Caco-2 (cell line): ENCODE data around the gene ASB3. TPM values are rescaled to one million over a fixed set of nuclear protein-coding genes. Genes with fewer than 3 reads are reported as not detected.

Source experiments
- BruUV-seq: library from RNA; stranded (reverse); fragments of 400-500 nt; replicated peaks from 2 replicates; lab custom pipeline; 2021; lab: Mats Ljungman, UMichigan
- CTCF ChIA-PET: fragments of 300-600 bp; sonication (Branson Sonifier 250); formaldehyde crosslinking; loops from one replicate; lab custom pipeline; 2022; ENCODE audit warnings: antibody characterized with exemption; lab: Charles Lee
- POLR2A ChIA-PET: fragments of 300-600 bp; sonication (Branson Sonifier 250); formaldehyde crosslinking; loops from one replicate; lab custom pipeline; 2022; ENCODE audit warnings: antibody characterized with exemption; lab: Charles Lee
- DNase-seq, 2 experiments: peaks; one replicate each; pipeline versions ENCODE4 v3.0.0 to v3.0.0-alpha.2; 2020 to 2022
- H3K27me3 ChIP-seq: replicated peaks from 2 replicates; pipeline ENCODE4 v1.6.0; 2011; ENCODE audit warnings: low read length; ENCODE audit not compliant: control insufficient read depth, insufficient read depth
- H3K36me3 ChIP-seq: 2 replicates; pipeline ENCODE4 v1.5.1; 2011; ENCODE audit warnings: low read length; ENCODE audit not compliant: control insufficient read depth, insufficient read depth
- H3K4me1 ChIP-seq: fragments of 250-450 bp; sonication (Bioruptor Pico); 2 replicates; pipeline ENCODE4 v1.5.1; 2020; ENCODE audit warnings: mild to moderate bottlenecking
- H3K4me3 ChIP-seq: 2 replicates; pipeline ENCODE4 v1.5.1; 2011; ENCODE audit warnings: low read depth, mild to moderate bottlenecking, control low read depth, low read length
- H3K9me3 ChIP-seq: fragments of 250-450 bp; sonication (Bioruptor Pico); 2 replicates; pipeline ENCODE4 v1.5.1; 2020; ENCODE audit warnings: mild to moderate bottlenecking, moderate library complexity
- H3K27ac Mint-ChIP-seq: one replicate; pipeline ENCODE4 v1.8.0; 2022; ENCODE audit warnings: mixed read lengths; ENCODE audit not compliant: unreplicated experiment
- H3K27me3 Mint-ChIP-seq: one replicate; pipeline ENCODE4 v1.8.0; 2022; ENCODE audit warnings: mixed read lengths; ENCODE audit not compliant: insufficient read depth, unreplicated experiment
- H3K36me3 Mint-ChIP-seq: one replicate; pipeline ENCODE4 v1.8.0; 2022; ENCODE audit warnings: mild to moderate bottlenecking, mixed read lengths; ENCODE audit not compliant: insufficient read depth, unreplicated experiment
- H3K4me1 Mint-ChIP-seq: one replicate; pipeline ENCODE4 v1.8.0; 2022; ENCODE audit warnings: low read depth, mixed read lengths; ENCODE audit not compliant: unreplicated experiment
- H3K4me3 Mint-ChIP-seq: one replicate; pipeline ENCODE4 v1.8.0; 2022; ENCODE audit warnings: mild to moderate bottlenecking, moderate library complexity, mixed read lengths; ENCODE audit not compliant: unreplicated experiment
- H3K9me3 Mint-ChIP-seq: one replicate; pipeline ENCODE4 v1.8.0; 2022; ENCODE audit warnings: mixed read lengths; ENCODE audit not compliant: unreplicated experiment
- intact Hi-C: fragments of 100-400 bp; cut with micrococcal nuclease; formaldehyde crosslinking; loops from one replicate; pipeline ENCODE4 v1.10.0; 2022; ENCODE audit not compliant: unreplicated experiment
- total RNA-seq: library from RNA; stranded (reverse); gene quantifications from 2 replicates; pipeline ENCODE4 v1.2.3, GENCODE V29; 2022
- TF ChIP-seq, protein P1 (sequence below), 2 experiments: fragments of 200-600 bp in 1 of 2; IDR thresholded peaks; 1 replicate in 1 of 2; 2 replicates in 1 of 2; pipeline versions ENCODE4 v1.5.1 to v1.8.0; 2011 to 2022; ENCODE audit warnings: antibody characterized with exemption in 1 of 2, control low read depth in 1 of 2, inconsistent platforms in 1 of 2, low read depth in 1 of 2, low read length in 1 of 2, mild to moderate bottlenecking in 1 of 2, moderate library complexity in 1 of 2; ENCODE audit not compliant: insufficient read depth in 1 of 2, severe bottlenecking in 1 of 2, unreplicated experiment in 1 of 2

ASB3 gene
- total RNA-seq, 1 experiment from 2014 or later, result 12.9 TPM

DNA sequence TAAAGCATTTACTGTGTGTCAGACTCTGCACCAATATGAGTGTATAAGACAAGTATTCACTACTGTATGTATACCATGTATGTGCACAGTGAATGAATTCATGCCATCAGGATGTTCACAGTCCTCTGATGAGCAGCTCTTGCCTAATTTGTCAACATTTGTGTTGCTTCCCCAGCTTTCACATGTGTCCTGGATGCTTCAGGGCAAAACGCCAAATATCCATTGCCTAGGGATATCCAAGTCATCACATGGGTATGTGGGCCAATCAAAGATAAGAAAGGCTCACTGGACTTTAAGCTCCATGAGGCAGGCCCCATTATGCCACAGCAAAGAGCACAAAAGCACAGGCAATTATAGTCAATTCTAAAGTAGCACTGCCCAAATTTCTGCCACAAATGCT, 153.3 kb downstream of the ASB3 start:
- Histone ChIP-seq H3K36me3 (no peaks in the 10 kb centered on the region), H3K4me1 (no peaks in the 10 kb centered on the region), H3K4me3 (no peak overlapping the region), H3K27me3 (no peaks in the 10 kb centered on the region), H3K9me3 (no peaks in the 10 kb centered on the region)
- no peaks in the 10 kb centered on the region for H3K36me3 Mint-ChIP-seq
- intact Hi-C loops, result no loop called here
- H3K9me3 Mint-ChIP-seq, result no peaks in the 10 kb centered on the region
- CTCF ChIA-PET, result no interaction called here
- no peak overlapping the region for H3K4me3 Mint-ChIP-seq
- no peak for DNase-seq
- H3K27ac Mint-ChIP-seq, result no peak overlapping the region
- POLR2A ChIA-PET, result no interaction called here
- BruUV-seq, result no TSS peak
- H3K27me3 Mint-ChIP-seq, result peaks cover 5% of the 10 kb centered on the region
- no peaks in the 10 kb centered on the region for H3K4me1 Mint-ChIP-seq
- TF ChIP-seq, protein P1, sequence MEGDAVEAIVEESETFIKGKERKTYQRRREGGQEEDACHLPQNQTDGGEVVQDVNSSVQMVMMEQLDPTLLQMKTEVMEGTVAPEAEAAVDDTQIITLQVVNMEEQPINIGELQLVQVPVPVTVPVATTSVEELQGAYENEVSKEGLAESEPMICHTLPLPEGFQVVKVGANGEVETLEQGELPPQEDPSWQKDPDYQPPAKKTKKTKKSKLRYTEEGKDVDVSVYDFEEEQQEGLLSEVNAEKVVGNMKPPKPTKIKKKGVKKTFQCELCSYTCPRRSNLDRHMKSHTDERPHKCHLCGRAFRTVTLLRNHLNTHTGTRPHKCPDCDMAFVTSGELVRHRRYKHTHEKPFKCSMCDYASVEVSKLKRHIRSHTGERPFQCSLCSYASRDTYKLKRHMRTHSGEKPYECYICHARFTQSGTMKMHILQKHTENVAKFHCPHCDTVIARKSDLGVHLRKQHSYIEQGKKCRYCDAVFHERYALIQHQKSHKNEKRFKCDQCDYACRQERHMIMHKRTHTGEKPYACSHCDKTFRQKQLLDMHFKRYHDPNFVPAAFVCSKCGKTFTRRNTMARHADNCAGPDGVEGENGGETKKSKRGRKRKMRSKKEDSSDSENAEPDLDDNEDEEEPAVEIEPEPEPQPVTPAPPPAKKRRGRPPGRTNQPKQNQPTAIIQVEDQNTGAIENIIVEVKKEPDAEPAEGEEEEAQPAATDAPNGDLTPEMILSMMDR (IDR thresholded peaks at IDR 0.05; ENCODE audit: insufficient read depth in 1 of 2, low read depth in 1 of 2, low read length in 1 of 2, severe bottlenecking in 1 of 2, unreplicated experiment in 1 of 2), result no peak

- ChIA-PET POLR2A (no interaction called here), CTCF (no interaction called here)
- TF ChIP-seq, protein P1 (IDR thresholded peaks at IDR 0.05; ENCODE audit: insufficient read depth in 1 of 2, low read depth in 1 of 2, low read length in 1 of 2, severe bottlenecking in 1 of 2, unreplicated experiment in 1 of 2), result no peak
- Mint-ChIP-seq H3K36me3 (no peaks in the 10 kb centered on the region), H3K4me1 (no peaks in the 10 kb centered on the region), H3K9me3 (no peaks in the 10 kb centered on the region), H3K4me3 (no peak overlapping the region), H3K27ac (no peak overlapping the region), H3K27me3 (peaks cover 5% of the 10 kb centered on the region)
- no TSS peak for BruUV-seq
- intact Hi-C loops, result no loop called here
- H3K9me3 ChIP-seq, result no peaks in the 10 kb centered on the region
- H3K4me3 ChIP-seq, result no peak overlapping the region
- no peaks in the 10 kb centered on the region for H3K36me3 ChIP-seq
- H3K4me1 ChIP-seq, result no peaks in the 10 kb centered on the region
- H3K27me3 ChIP-seq, result no peaks in the 10 kb centered on the region
- DNase-seq, result no peak
Measured at GRCh38 chr2:53632714-53633113, 154.0 kb downstream of the ASB3 start.

- Histone ChIP-seq H3K4me3 (no peak overlapping the region), H3K4me1 (no peaks in the 10 kb centered on the region), H3K9me3 (no peaks in the 10 kb centered on the region), H3K36me3 (no peaks in the 10 kb centered on the region), H3K27me3 (no peaks in the 10 kb centered on the region)
- Mint-ChIP-seq H3K27ac (no peak overlapping the region), H3K27me3 (peaks cover 2% of the 10 kb centered on the region), H3K36me3 (no peaks in the 10 kb centered on the region), H3K4me3 (no peak overlapping the region), H3K9me3 (no peaks in the 10 kb centered on the region), H3K4me1 (no peaks in the 10 kb centered on the region)
- TF ChIP-seq, protein P1 (IDR thresholded peaks at IDR 0.05; ENCODE audit: insufficient read depth in 1 of 2, low read depth in 1 of 2, low read length in 1 of 2, severe bottlenecking in 1 of 2, unreplicated experiment in 1 of 2), result no peak
- DNase-seq, result no peak
- POLR2A ChIA-PET, result no interaction called here
- intact Hi-C loops, result no loop called here
- no TSS peak for BruUV-seq
- CTCF ChIA-PET, result no interaction called here
Measured at GRCh38 chr2:53632126-53632460, 154.7 kb downstream of the ASB3 start.
